ENCODE results near the gene GPR107.

GRCh38 chr9:130029223-130029973 is 24.3 kb upstream of the GPR107 start:
- TF ChIP-seq CTCF (IDR thresholded peaks at IDR 0.05) (no peak), HMGXB4 (CRISPR knock-in tag; IDR thresholded peaks at IDR 0.05; ENCODE audit: borderline replicate concordance) (no peak), POLR2A (IDR thresholded peaks at IDR 0.05; ENCODE audit: low read length) (no peak), SMC3 (IDR thresholded peaks at IDR 0.05) (no peak), NR3C1 (IDR thresholded peaks at IDR 0.05) (no peak), HDAC2 (IDR thresholded peaks at IDR 0.05) (no peak), EP300 (IDR thresholded peaks at IDR 0.05) (no peak)

Measured in A549 (cell line).